GM19397 (cell line): Measurements from ENCODE around the gene CEP55.

ENCODE experiments used
- ATAC-seq: cut with Tn5 transposase; IDR thresholded peaks from one replicate; pipeline ENCODE4 v1.9.1; 2021; ENCODE audit warnings: mild to moderate bottlenecking, moderate library complexity; ENCODE audit not compliant: unreplicated experiment

The CEP55 gene

DNA sequence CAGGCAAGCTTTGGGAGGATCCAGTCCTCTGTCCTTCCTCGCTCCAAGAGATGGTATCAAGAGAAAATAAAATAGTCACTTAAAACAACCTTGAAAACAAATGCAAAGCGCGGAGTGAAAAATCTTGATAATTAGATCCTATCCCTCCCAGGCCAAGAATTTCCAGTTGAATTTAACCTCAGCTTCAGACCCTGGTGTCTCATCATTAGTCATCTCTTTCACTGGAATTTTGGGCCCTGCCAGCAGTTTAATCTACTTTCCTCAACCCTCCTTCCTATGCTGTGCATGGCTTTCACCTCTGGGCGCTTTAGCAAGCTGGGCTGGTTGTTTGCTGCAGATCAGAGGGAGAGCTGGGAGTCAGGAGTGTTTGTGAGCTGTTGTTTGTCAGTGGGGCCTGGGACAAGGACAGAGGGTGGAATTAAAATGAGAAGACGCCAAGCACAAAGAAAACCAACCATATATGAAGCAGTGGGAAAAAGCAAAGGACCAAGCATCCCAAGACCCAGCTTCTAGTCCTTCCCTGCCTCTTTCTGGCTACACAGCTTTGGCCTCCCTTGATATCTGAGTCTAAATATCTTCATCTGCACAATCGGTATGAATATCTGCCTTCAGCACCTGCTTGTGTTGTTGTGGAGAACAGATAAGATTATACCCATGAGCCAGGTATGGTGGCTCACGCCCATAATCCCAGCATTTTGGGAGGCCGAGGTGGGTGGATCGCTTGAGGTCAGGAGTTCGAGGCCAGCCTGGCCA lies 27.8 kb upstream of the CEP55 start:
- ATAC-seq = no peak

DNA sequence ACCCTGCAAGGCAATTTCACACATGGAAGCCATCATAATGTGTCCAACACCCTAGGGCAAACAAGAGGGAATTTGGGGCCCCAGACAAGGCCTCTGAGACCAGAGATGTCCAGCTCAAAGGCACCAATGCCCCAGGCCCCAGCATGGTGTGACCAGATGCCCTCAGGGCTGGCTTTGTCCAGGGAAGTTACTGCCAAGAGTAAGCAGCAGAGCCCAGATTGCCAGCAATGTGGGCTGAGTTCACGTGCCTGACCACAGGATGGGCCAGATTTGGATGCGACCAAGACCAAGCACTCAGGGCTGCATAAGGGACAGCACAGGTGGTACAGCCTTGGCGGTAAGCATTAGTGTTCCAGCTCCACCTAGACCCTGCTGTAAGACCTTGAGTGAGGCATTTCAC lies 27.0 kb upstream of the CEP55 start:
- ATAC-seq = no peak

DNA sequence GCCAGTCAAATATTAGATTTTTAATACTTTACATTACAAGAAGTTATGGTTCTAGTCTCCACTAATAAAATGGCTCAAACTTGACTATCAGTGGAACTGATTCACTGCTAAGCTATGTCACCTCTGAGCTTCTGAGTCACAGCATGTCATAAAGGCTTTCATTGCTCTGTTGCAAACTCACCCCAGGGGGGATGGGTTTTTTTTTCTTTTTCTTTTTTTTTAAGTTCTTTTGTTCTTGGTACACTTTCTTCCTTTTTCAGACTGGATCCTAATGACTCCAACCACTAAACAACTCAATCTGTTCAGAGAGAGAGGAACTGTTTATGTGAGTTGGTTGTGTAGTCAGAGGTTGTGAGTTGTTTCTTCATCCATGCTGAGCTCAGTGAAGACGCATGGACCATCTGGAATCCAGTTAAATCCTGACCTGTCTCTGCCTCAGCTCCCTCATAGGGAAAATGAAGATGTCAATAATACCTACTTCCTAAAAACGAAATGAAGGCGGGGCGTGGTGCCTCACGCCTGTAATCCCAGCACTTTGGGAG lies 25.2 kb upstream of the CEP55 start:
- no peak for ATAC-seq

- ATAC-seq = no peak
These were observed 23.3 kb upstream of the CEP55 start for GRCh38 chr10:93473161-93473560.

DNA sequence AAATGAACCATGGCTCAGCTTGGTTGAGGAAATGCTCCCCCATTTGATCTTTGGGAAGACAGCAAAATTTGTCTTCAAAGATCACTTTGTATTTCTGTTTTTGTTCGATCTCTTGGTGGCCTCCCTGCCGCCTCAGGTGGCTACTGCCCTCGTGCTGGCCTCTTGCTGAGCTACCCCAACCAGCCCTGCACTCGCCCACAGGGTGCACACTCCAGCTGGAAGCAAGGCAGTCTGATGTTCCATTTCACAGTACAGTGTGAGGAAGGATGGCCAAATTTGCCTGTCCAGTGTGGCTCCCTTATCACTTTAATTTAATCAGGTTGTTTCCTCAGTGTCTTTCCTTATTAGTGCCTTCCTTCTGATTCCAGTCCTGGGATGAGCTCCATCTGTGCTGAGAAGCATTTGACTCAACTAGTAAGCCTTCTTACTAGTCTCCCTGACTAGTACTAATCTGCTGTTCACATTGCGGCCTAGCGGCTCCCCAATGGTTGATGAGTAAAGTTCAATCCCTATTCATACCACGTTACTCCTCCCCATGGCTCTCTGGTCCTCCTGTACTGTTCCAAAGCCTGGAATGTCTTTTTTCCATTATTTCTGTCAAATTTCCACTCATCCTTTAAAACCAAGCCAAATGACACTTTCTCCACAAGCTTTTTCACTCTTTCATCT lies 22.5 kb upstream of the CEP55 start:
- ATAC-seq = no peak

DNA sequence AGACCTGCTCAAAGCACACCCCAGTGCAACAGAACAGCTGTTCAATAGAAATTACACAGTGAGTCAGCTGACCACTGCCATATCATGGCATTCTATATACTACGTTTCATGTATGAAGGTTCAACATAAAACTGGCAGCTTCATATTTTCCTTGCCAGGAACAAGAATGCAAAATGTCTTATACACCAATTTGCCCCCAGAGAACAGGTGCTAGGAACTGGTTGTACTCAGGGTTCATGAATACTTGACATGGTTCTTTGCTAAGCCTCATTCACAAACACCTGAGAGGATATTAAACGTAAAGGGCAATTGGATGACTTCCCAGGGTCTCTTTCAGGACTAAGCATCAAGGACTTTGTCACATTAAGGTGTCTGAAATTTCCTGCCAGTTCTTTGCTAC lies 21.2 kb upstream of the CEP55 start:
- no peak for ATAC-seq

- ATAC-seq = no peak
These were observed 20.5 kb upstream of the CEP55 start for GRCh38 chr10:93475871-93476270.

DNA sequence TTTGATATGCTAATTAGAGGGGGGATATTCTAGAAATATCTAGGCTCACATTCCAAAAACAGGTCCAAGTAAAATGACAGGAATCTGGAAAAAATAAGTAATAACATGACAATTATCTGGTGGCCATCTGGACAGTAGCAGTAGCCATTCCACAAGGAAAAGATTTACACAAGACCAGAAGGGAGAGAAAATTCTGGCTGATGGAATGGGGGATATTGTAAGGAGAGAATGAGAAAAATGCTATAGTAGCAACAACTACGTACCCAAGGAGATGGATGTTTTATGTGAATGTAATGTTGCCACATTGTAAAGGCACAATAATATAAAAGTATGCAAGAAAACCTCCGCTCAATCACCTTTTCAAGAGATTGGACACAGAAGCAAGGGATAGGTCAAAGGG lies 19.7 kb upstream of the CEP55 start:
- ATAC-seq = no peak

DNA sequence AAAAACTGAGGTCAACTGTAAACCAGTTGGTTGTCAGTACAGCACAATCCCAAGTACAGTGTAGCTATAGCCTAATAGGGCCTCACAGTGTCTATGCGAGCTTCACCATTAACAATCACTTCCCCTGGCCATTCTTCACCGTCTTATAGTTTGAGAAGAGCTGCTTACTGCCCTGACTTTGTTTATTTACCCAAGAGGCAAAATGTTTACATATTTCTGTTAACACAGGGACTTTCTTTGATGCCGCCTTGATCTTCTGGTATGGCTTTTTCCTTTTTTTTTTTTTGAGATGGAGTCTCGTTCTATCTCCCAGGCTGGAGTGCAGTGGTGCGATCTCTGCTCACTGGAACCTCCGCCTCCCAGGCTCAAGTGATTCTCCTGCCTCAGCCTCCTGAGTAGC lies 17.5 kb upstream of the CEP55 start:
- ATAC-seq = no peak

DNA sequence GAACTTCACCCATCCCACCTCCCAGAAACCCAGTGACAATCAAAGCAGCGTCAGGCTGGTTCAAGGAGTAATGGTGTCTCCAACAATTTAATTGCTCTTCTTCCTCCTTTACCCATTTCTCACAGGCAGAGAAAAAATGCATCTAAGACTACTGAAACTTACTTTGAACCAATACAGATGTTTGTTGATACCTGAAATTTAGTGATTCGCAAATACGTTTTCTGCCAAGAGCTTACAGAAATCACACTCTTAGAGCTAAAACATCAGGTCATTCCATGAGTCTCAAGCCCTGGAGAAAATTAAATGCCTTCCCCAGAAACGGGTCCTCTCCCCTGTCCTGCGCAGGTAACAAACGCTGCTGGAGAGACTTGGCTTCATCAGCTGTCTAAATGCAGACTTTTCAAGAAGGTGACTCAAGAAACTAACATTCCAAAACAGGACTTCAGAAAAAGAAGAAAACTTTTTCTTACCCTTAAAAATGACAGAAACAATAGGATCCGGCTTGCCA lies 14.7 kb upstream of the CEP55 start:
- no peak for ATAC-seq

DNA sequence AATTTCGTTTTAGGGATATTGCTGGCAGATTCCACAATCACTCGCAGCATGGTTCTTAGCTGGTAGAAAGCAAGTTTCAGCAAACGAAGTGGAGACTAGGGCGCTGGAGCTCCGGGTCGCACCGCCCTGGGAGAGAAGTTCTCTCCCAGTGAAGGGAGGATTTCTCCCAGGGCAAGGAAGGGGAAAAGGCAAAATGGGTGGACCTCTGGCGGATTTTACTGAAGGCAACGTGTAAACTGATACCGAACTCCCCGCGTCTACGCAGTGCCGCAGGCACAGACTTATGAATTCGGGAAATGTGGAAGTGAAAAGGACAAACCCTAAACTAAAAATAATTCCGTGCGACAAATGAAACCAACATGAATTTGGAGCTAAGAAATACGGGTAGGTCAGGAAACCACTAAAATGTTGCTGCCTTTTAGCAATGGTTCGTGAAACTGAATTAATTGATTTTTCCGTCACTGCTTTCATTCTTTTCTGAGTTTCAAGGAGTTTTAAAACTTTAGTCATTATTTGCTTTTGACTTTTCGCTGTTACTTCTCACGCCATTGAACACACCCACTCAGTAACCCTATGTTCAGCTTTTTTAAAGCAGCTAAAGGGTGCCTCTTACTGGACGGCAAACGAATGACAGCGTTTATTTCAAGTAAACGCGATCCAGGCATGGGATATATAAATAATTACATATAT lies 14.1 kb upstream of the CEP55 start, which contains the start of gene MYOF:
Gene MYOF, minus strand, starts transcription at position 190 of the 690 bp plus-strand sequence. Its CDS starts 140 bp downstream, at position 50.
- no peak for ATAC-seq

GRCh38 chr10:93485690-93486089 lies 10.7 kb upstream of the CEP55 start:
- no peak for ATAC-seq

- no peak for ATAC-seq
These were observed 7.4 kb upstream of the CEP55 start for GRCh38 chr10:93488956-93489528.

GRCh38 chr10:93491602-93492121 lies 4.8 kb upstream of the CEP55 start:
- ATAC-seq = no peak

GRCh38 chr10:93493162-93493561 lies 3.2 kb upstream of the CEP55 start:
- no peak for ATAC-seq

- no peak for ATAC-seq
These were observed 1.9 kb upstream of the CEP55 start for GRCh38 chr10:93494494-93494893.

DNA sequence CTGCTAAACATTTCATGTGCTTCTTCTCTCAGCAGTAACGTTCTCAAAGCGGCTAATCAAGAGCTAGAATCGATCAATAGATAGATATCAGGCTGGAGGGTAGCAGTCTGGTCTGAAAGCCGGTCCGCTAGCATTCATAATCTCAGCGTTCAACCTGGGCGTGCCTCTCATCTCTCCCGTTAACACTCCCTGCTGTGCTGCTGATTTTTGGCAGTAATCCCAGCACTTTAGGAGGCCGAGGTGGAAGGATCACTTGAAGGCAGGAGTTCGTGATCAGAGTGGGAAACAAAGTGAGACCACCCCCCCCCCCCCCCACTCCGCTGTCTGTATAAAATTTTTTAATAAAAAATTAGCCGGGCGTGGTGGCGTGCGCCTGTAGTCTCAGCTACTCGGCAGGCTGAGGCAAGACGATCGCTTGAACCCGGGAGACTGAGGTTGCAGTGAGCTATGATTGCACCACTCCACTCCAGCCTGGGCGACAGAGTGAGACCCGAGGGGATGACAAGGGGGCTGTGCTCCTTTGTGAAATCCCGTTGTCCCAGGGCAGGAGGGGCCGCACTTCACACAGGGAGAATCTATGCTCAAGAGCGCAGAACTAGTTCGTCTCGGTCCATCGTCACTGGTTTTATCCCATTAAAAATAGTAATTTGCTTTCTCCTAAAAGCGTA lies 624 bp upstream of the CEP55 start:
- peak; percentile 20 for ATAC-seq

- ATAC-seq = no peak
These were observed 1.8 kb downstream of the CEP55 start for GRCh38 chr10:93498166-93498565.

- no peak for ATAC-seq
These were observed 5.2 kb downstream of the CEP55 start for GRCh38 chr10:93501650-93502049.

- ATAC-seq = no peak
These were observed 6.7 kb downstream of the CEP55 start for GRCh38 chr10:93503075-93503474.
